NCI-H1105 (cell line): Measurements from ENCODE around the gene NLRC5.
"Not testable (repeated sequence)": the region's sequence is repeated elsewhere in the genome, so short reads cannot be mapped to it uniquely, and the experiment has no call there.

Source experiments
- DNase-seq: peaks from one replicate; lab custom pipeline; 2025; lab: John Stamatoyannopoulos, UW

NLRC5 gene

DNA sequence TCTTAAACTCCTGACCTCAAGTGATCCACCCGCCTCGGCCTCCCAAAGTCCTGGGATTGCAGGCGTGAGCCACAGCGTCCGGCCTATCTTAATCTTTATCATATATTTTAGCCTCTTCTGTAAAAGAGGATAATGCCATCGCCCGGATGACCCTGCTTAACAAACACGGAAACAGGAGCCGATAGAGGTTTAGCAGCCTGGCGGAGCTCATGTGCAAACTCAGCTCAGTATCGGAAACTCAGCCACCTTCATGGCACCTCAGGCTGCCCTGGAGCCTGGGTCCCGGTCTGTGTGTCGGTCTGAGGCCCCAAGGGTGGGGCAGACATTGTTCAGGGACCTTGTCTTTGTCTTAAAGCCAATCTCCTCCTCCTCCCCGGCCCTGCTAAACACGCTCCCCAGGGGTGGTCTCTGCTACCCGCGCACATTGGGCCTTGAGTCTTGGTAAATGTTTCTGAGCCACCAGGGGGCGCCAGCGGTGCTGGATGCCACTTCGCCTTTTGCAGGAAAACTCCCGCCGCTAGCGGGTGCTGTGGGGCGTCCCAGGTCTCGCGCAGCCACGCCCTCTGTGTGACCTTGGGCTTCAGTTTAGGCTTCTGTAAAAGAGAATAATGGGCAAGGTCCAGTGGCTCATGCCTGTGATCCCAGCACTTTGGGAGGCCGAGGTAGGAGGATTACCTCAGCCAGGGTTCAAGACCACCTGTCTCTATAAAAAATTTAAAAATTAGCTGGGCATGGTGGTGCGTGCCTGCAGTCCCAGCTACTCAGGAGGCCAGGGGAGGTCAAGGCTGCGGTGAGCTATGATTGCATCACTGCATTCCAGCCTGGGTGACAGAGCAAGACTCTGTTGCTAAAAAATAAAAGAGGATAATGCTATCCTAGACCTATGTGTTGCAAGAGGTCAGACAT, 24.9 kb upstream of the NLRC5 start:
- DNase-seq, result no peak

DNA sequence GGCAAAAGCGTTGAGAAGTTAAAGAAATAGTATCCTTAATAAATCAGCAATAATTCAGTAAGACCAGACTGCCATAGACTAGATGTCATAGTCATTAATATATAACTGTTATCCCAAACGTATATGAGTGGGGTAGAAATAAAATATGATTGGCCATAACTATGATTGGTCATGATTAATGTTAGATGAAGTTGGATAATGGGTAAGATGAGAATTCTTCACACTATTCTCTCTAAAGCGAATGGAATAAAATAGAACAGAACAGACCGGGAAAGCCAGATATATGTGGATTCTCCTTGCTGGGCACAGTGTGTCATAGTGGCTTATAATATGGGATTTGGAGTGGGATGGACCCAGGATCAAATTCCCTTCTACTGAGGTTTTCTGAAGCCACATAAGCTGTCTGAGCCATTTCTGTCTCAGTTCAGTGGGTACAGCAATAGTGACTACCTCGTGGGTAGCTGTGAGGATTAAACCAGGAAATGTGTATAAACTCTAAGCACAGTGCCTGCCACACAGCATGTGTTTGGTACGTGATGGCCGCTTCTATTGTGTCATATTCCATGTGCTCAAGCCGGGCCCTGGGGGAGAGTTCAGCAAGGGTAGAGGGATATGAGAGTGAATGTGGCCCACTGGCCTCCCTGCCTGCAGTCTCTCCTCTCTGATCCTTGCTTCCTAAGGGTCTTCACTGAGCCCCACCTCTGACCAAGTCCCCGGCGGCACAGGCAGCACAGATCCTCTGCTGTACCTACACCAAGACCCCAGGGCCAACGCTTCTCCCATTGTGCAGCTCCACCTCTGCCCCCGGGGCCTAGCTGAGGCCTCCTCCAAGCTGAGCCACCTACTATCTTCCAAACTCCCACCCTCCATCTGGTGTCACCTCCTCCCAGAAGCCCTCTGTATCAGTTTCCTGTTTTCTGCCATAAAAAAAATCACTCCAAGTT, 23.9 kb upstream of the NLRC5 start:
- no peak for DNase-seq

GRCh38 chr16:56966093-56966475, 23.3 kb upstream of the NLRC5 start:
- no peak for DNase-seq

DNA sequence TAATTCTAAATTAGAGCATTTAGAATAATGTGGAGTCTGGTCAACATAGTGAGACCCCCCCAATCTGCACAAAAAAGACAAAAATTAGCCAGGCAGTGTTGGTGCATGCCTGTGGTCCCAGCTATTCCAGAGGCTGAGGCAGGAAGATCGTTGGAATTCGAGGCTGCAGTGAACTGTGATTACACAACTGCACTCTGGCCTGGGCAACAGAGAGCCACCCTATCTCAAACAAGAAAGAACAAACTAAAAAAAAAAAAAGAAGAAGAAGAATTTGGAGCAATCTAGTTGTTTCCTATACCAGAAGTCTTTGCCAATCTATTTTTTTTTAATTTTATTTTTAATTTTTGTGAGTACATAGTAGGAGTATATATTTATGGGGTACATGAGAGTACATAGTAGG, 21.6 kb upstream of the NLRC5 start:
- no peak for DNase-seq

DNA sequence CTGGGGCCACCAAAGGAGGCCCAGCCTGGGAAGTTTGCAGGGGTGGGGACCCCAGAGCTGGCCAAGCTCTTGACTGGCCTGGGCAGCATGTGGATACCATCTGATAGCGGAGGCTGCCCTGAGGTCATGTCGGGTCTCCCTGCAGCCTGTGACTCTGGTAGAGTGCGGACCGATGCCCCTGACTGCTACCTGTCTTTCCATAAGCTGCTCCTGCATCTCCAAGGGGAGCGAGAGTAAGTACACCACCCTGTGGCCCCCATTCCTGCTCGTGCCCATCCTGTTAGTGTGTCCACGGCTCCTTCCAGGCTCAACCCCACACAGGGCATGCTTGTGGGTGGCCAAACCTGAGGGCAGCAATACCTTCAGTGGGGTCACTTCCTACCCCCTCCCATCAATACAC, 19.6 kb upstream of the NLRC5 start:
- DNase-seq, result no peak

GRCh38 chr16:56970934-56971767, 18.2 kb upstream of the NLRC5 start:
- no peak for DNase-seq

DNA sequence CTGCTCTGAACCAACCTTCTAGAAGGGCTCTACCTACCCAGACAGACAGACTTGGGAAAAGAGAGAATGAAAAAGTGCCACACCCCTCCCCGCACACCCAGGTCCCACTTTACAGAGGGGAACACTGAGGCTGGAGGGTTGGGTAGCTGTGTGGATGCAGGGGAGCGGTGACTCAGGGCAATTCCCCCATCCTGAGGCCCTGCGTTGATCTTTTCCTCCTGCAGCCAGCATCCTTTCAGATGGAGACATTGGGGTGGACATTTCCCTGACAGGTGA, 17.7 kb upstream of the NLRC5 start:
- DNase-seq, result no peak

DNA sequence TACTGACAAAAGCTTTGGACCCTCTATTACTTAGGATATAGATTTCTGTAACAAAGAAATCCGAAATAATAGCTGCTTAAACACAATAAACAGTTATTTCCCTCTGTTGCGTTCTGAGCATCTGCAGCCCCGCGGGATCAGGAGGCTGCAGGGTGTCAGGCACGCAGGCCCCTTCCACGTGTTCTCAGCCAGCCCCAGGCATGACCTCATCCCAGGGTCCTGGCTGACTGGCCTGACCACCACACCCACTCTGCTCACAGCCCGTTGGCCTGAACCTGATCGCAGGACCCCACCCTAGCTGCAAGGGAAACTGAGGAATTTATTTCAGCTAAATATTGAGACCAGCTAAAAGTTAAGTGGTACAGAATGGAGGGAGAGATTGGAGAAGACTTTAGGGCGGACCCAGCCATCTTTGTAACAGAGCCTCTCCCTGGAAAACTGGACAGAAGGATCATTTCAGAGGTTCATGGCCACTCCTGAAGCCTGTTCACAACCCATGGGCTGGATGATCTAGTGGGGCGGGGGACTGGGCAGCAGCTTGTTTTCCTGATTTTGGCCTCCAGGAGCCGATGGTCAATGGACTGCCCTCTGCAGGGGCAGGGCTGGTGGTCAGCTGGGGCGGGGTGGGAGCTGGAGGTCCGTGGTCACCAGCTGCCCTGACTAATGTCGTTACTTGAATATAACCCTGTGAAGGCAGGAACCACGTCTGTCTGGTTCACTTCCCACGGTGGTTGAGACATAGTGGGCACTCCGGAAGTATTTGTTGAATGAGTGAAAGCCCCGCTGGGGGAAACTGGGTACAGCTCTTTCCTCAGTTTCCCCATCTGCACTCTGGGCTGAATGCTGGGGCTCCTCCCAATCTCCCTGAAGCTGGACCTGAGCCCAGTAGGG, 16.7 kb upstream of the NLRC5 start:
- DNase-seq, result no peak

DNA sequence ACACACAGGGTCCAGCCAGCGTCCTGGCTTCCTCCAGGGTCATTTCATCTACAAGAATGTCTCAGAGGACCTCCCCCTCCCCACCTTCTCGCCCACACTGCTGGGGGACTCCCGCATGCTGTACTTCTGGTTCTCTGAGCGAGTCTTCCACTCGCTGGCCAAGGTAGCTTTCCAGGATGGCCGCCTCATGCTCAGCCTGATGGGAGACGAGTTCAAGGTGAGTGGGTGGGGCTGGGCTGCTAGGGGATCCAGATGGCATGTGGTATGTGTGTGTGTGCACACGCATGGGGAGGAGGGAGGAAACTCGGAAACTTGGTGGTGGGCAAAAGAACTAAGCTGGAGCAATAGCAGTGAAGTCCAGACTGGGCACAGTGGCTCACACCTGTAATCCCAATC, 16.1 kb upstream of the NLRC5 start:
- DNase-seq, result no peak

DNA sequence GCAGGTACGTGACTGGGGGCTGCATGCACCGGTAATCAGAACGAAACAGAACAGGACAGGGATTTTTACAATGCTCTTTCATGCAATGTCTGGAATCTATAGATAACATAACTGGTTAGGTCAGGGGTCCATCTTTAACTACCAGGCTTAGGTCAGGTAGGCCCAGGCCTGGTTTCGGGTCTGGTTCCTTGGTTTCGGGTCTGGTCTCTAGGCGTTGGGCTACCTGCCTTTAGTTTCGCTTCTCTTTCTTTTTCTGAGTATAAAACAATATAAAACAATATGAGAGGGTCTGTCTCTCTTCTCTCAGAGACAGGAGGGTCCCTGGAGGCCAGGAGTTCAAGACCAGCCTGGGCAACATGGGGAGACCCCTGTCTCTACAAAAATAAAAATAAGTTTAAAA, 15.5 kb upstream of the NLRC5 start:
- DNase-seq, result not testable (repeated sequence)

- DNase-seq, result no peak
Observed at GRCh38 chr16:56974549-56975300, 14.6 kb upstream of the NLRC5 start.

DNA sequence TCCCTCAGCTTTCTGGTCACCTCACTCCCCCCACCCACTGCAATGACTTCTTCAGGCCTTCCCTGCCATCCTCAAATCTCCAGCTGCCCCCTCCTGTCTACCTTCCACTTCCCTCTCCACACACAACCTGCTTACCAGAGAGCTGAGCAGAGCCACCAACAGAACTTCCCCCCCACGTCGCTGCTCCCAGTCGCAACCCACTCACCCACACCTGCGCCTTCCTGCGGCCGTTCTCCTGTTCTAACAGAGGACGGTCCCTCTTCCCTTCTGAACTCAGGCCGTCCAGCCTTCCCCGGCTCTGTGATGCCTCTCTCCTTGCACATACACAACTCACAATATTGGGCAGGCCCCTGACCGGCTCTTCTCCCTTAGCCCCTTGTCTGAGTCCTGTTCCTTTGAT, 13.6 kb upstream of the NLRC5 start:
- DNase-seq, result no peak

GRCh38 chr16:56977216-56977615, 12.1 kb upstream of the NLRC5 start:
- no peak for DNase-seq

DNA sequence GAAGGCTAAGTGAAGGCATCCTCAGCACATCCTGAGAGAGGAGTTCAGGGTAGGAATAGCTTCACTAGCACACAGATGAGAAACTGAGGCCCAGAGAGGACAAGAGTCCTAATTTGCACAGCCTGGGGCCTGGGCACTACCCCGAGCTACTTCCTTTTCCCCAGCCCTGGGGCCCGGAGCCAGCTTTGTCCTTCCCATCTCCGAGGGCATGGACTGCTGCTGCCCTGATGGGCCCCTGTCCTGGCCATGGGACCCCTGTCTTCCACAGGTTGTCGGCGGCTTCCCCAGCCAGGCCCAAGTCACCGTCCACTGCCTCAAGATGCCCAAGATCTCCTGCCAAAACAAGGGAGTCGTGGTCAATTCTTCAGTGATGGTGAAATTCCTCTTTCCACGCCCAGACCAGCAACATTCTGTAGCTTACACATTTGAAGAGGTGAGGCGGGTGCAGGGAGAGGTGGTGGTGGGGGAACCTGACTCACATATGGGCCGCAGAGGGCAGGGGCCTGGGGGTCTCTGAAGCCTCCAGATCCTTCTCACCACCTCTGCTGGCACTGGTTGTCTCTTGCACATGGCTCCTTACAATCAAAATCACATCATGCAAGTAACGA, 11.4 kb upstream of the NLRC5 start:
- no peak for DNase-seq

- no peak for DNase-seq
Observed at GRCh38 chr16:56980201-56980535, 9.2 kb upstream of the NLRC5 start.

- no peak for DNase-seq
Observed at GRCh38 chr16:56980792-56981724, 8.3 kb upstream of the NLRC5 start.

GRCh38 chr16:56981729-56982271, 7.6 kb upstream of the NLRC5 start:
- DNase-seq, result no peak

- DNase-seq, result no peak
Observed at GRCh38 chr16:56982695-56983094, 6.7 kb upstream of the NLRC5 start.

DNA sequence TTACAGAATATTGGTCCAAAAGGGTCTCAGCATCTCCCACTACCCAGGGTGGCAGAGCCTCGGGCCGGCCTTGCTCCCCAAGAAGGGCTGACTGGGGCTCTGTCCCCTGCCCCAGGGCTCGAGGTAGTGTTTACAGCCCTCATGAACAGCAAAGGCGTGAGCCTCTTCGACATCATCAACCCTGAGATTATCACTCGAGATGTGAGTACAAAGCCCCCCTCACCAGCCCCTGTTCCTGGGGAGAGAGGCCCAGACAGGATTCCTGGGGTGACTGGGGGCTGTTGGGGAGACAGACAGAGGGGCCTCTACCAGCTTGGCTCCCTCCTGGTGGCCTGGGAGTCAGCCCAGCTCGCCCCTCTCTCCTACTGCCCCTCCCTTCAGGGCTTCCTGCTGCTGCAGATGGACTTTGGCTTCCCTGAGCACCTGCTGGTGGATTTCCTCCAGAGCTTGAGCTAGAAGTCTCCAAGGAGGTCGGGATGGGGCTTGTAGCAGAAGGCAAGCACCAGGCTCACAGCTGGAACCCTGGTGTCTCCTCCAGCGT, 6.1 kb upstream of the NLRC5 start:
- DNase-seq, result no peak
